HG03442 (cell line): Measurements from ENCODE around the gene NTSR1.

ENCODE experiments used
- ATAC-seq: cut with Tn5 transposase; IDR thresholded peaks from one replicate; pipeline ENCODE4 v1.9.1; 2021; ENCODE audit warnings: mild to moderate bottlenecking, moderate library complexity; ENCODE audit not compliant: unreplicated experiment

NTSR1 gene

GRCh38 chr20:62768234-62768546, 59.6 kb downstream of the NTSR1 start:
- no peak for ATAC-seq

DNA sequence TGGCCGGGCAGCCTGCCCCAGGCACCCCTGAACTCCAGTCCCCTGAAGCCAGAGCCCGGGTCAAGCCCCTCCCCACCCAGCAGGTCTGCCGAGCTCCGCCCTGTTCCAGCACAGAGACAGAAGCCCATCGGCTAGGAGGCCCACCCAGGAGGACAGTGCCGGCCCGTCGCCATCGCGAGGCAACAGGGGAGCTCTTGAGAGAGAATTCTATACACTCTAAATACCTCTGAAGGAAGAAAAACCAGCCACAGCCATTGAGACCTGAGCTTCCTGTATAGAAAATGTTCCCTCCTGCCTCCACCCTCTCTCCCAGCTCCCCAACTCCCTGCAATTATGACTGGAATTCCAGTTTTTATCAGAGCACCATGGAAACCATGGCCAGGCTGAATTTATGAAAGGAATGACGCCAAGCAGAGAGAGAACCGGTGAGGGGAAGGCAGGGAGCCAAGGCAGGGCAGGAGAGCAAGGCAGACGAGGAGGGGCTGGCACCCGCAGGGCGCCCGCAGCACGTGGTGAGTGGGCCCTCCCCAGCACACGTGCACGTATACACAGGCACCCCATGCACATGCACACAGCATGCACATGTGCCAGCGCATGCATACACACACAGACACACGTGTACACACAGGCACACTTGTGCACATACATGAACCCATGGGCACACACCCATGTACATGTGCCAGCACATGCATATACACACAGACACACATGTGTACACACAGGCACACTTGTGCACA, 60.1 kb downstream of the NTSR1 start:
- ATAC-seq = no peak

- no peak for ATAC-seq
These were observed 60.9 kb downstream of the NTSR1 start for GRCh38 chr20:62769346-62770071.

GRCh38 chr20:62770111-62770910, 61.7 kb downstream of the NTSR1 start:
- ATAC-seq = no peak

- ATAC-seq = no peak
These were observed 62.3 kb downstream of the NTSR1 start for GRCh38 chr20:62770916-62771315.

DNA sequence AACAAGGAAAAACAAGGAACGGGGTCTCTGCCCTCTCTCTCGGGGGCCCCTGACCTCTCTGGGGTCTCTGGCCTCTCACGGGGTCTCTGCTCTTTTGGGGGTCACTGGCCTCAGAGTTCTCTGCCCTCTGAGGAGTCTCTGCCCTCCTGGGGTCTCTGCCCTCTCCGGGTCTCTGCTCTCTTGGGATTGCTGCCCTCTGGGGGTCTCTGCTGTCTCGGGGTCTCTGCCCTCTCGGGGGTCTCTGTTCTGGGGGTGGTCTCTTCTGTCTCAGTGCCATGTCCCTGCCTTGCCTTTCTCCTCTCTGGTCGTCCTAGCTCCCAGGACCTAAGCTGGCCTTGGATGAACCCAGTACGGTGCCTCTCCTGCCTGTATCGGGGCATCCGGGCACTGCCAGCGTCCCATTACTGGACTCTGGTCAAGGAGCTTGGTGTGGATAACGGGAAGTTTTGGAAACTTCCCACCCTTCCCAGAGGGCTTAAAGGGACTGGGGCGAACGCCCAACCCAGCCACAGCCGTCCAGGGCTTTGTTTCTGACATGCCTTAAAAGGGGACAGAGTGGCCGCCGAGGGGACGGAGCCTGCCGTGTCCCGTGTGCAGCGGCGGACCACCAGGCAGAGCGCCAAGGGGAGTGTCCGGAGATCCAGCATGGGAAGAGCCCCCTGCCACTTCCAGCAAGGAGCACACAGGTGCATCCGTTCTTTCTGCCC, 62.9 kb downstream of the NTSR1 start:
- no peak for ATAC-seq

DNA sequence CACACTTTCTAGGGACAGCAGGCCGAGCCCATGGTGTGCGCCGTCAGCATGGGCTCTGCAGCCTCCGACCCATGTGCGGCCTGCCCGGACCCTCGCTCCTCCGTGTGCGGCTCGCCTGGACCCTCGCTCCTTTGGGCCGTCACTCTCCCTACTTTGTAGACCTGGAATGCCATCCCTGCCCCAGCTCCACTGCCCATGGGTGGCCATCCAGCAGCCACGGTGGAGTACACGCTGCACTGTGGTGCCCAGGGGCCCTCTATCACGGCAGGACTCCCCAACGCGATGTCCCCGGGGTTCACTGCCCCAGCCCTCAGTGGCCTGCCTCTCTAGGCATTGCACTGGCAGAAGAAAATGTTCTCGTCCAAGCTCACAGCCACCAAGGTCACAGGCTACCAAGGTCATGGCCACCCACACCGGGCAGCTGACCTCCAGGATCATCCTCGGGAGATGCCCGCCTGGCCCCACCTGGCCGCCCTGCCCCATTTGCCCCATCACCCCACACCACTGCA, 63.5 kb downstream of the NTSR1 start:
- no peak for ATAC-seq

DNA sequence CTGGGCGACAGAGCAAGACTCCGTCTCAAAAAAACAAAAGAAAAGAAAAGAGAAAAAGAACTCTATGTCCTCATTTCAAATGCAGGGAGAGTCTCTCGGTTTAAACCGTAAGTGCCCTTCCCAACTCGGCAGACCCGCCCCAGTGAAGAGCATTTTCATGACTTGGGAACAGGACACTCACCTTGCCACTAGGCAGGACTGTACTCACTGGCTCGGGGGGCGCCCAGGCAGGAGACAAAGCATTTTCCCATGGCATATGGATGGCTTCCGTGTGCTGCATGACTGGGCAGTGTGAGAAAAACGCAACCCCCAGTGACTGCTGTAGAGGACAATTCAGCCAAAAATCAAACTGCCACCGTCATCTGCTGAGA, 64.0 kb downstream of the NTSR1 start:
- ATAC-seq = no peak

GRCh38 chr20:62772990-62773844, 64.6 kb downstream of the NTSR1 start:
- ATAC-seq = no peak

- ATAC-seq = no peak
These were observed 65.4 kb downstream of the NTSR1 start for GRCh38 chr20:62773845-62774714.

GRCh38 chr20:62774762-62775161, 66.1 kb downstream of the NTSR1 start:
- no peak for ATAC-seq

GRCh38 chr20:62775206-62775605, 66.6 kb downstream of the NTSR1 start:
- no peak for ATAC-seq

- no peak for ATAC-seq
These were observed 67.5 kb downstream of the NTSR1 start for GRCh38 chr20:62776035-62776691.

- no peak for ATAC-seq
These were observed 68.3 kb downstream of the NTSR1 start for GRCh38 chr20:62776692-62777527.

GRCh38 chr20:62777528-62777830, 68.8 kb downstream of the NTSR1 start:
- no peak for ATAC-seq

GRCh38 chr20:62778058-62778457, 69.4 kb downstream of the NTSR1 start:
- ATAC-seq = no peak

- no peak for ATAC-seq
These were observed 70.2 kb downstream of the NTSR1 start for GRCh38 chr20:62778601-62779416.
